Cardiac muscle cell (in vitro differentiated cells and primary cell): Measurements from ENCODE around the gene MAPKBP1. TPM values are rescaled to one million over a fixed set of nuclear protein-coding genes. Genes with fewer than 3 reads are reported as not detected.

Experiments used
- DNase-seq, 2 donors: peaks; one replicate each; pipeline versions ENCODE4 v3.0.0 to v3.0.0-alpha.2; 2010 to 2017; ENCODE audit warnings: low read depth in 1 of 2, low spot score in 1 of 2
- H3K27ac ChIP-seq: fragments of 200-600 bp; sonication (generic); 2 replicates; pipeline ENCODE4 v1.5.1; 2016
- H3K27me3 ChIP-seq: fragments of 200-600 bp; sonication (generic); 2 replicates; pipeline ENCODE4 v1.6.0; 2016; ENCODE audit warnings: control low read depth
- H3K36me3 ChIP-seq: fragments of 200-600 bp; sonication (generic); 2 replicates; pipeline ENCODE4 v1.5.1; 2016; ENCODE audit warnings: control low read depth
- H3K4me1 ChIP-seq: fragments of 200-600 bp; sonication (generic); 2 replicates; pipeline ENCODE4 v1.8.1; 2017; ENCODE audit warnings: low read depth, mild to moderate bottlenecking, mixed run types
- H3K4me3 ChIP-seq: fragments of 200-600 bp; sonication (generic); 2 replicates; pipeline ENCODE4 v1.5.1; 2016; ENCODE audit warnings: mild to moderate bottlenecking
- H3K9me3 ChIP-seq: fragments of 200-600 bp; sonication (generic); 2 replicates; pipeline ENCODE4 v1.5.1; 2017; ENCODE audit warnings: low read depth, mild to moderate bottlenecking, control low read depth
- CTCF ChIP-seq: IDR thresholded peaks from 2 replicates; pipeline ENCODE4 v1.5.1; 2012; ENCODE audit warnings: low read depth, mild to moderate bottlenecking, low read length
- polyA plus RNA-seq: library from polyadenylated mRNA; unstranded; fragments of >200 nt; fragmentation: Nextera tagmentation; extraction: Ambion mirVana; gene quantifications from 2 replicates; pipeline ENCODE4 v1.2.1, GENCODE V29; 2016
- total RNA-seq: library from RNA; depleted of rRNA; stranded (reverse); fragments of >200 nt; gene quantifications from 2 replicates; pipeline ENCODE4 v1.2.3, GENCODE V29; 2016

The MAPKBP1 gene
- total and polyA plus RNA-seq, 2 experiments from 2014 or later = 37.7 to 109 TPM

- Histone ChIP-seq H3K9me3 (no peaks in the 10 kb centered on the region), H3K4me3 (no peak overlapping the region), H3K36me3 (peaks cover 3% of the 10 kb centered on the region), H3K4me1 (peaks cover 9% of the 10 kb centered on the region), H3K27ac (no peak overlapping the region), H3K27me3 (no peaks in the 10 kb centered on the region)
- DNase-seq = no peak
- no peak for TF ChIP-seq CTCF
Measured at GRCh38 chr15:41851755-41852370, 77.6 kb downstream of the MAPKBP1 start.

GRCh38 chr15:41852736-41853590 is 78.7 kb downstream of the MAPKBP1 start:
- H3K36me3 ChIP-seq = no peaks in the 10 kb centered on the region
- no peak for TF ChIP-seq CTCF
- no peaks in the 10 kb centered on the region for H3K9me3 ChIP-seq
- H3K27me3 ChIP-seq = no peaks in the 10 kb centered on the region
- H3K4me3 ChIP-seq = no peak overlapping the region
- DNase-seq = no peak
- no peak overlapping the region for H3K27ac ChIP-seq
- H3K4me1 ChIP-seq = peaks cover 9% of the 10 kb centered on the region

GRCh38 chr15:41853831-41854230 is 79.5 kb downstream of the MAPKBP1 start:
- H3K4me3 ChIP-seq = no peak overlapping the region
- H3K9me3 ChIP-seq = no peaks in the 10 kb centered on the region
- no peak for DNase-seq
- no peak overlapping the region for H3K27ac ChIP-seq
- no peak for TF ChIP-seq CTCF
- peaks cover 9% of the 10 kb centered on the region for H3K4me1 ChIP-seq
- no peaks in the 10 kb centered on the region for H3K36me3 ChIP-seq
- no peaks in the 10 kb centered on the region for H3K27me3 ChIP-seq

GRCh38 chr15:41854443-41854842 is 80.2 kb downstream of the MAPKBP1 start:
- no peak for DNase-seq
- TF ChIP-seq CTCF = no peak
- no peaks in the 10 kb centered on the region for H3K9me3 ChIP-seq
- H3K36me3 ChIP-seq = no peaks in the 10 kb centered on the region
- peaks cover 9% of the 10 kb centered on the region for H3K4me1 ChIP-seq
- H3K27me3 ChIP-seq = no peaks in the 10 kb centered on the region
- no peak overlapping the region for H3K4me3 ChIP-seq
- H3K27ac ChIP-seq = no peak overlapping the region

GRCh38 chr15:41855261-41855961 is 81.1 kb downstream of the MAPKBP1 start:
- H3K36me3 ChIP-seq = no peaks in the 10 kb centered on the region
- H3K9me3 ChIP-seq = no peaks in the 10 kb centered on the region
- H3K27ac ChIP-seq = no peak overlapping the region
- no peak overlapping the region for H3K4me3 ChIP-seq
- no peaks in the 10 kb centered on the region for H3K27me3 ChIP-seq
- peak in 1 of 2 donors; percentile 24 for DNase-seq
- TF ChIP-seq CTCF = no peak
- peaks cover 9% of the 10 kb centered on the region for H3K4me1 ChIP-seq
